GM21619 (cell line): ENCODE data around the gene TDP2.

Experiments
- ATAC-seq: cut with Tn5 transposase; IDR thresholded peaks from one replicate; pipeline ENCODE4 v1.9.1; 2021; ENCODE audit not compliant: unreplicated experiment

Gene TDP2

GRCh38 chr6:24606200-24606930, 60.3 kb downstream of the TDP2 start:
- no peak for ATAC-seq

- ATAC-seq, result no peak
These were observed 63.5 kb downstream of the TDP2 start for GRCh38 chr6:24603241-24603640.

GRCh38 chr6:24600903-24601302, 65.8 kb downstream of the TDP2 start:
- no peak for ATAC-seq
